ENCODE data around the gene METTL8. TPM values are rescaled to one million over a fixed set of nuclear protein-coding genes. Genes with fewer than 3 reads are reported as not detected.
A peak's percentile ranks its signal among the peaks of the same experiment; 100 is the strongest.
"Not testable (repeated sequence)": the region's sequence is repeated elsewhere in the genome, so short reads cannot be mapped to it uniquely, and the experiment has no call there.

METTL8 gene
- total RNA-seq, 1 experiment from 2014 or later, result 55.1 TPM

GRCh38 chr2:171420728-171421563 lies 12.8 kb downstream of the METTL8 start:
- TF ChIP-seq CTCF (IDR thresholded peaks at IDR 0.05; ENCODE audit: unreplicated experiment), result no peak
- POLR2A ChIA-PET, result interaction anchor here (0.7 to 3.7 kb wide), 5 partner anchors 10 to 183 kb away, joined by 3 to 25 read pairs (median 4); partner anchors contain the start of genes DCAF17 and METTL8
- CTCF ChIA-PET, result interaction anchor here (0.6 to 1.6 kb wide), 4 partner anchors 81 to 455 kb away, joined by 3 to 4 read pairs (median 3); no protein-coding TSS in a partner anchor
- DNase-seq (ENCODE audit: unreplicated experiment), result no peak
- no TSS peak for BruUV-seq (replicated peaks)
- H3K4me1 Mint-ChIP-seq (ENCODE audit: insufficient read depth, unreplicated experiment), result peaks cover 3% of the 10 kb centered on the region
- peaks cover 12% of the 10 kb centered on the region for H3K36me3 Mint-ChIP-seq (ENCODE audit: insufficient read depth, unreplicated experiment)
- H3K27ac Mint-ChIP-seq (ENCODE audit: low read depth, unreplicated experiment), result no peak overlapping the region
- H3K27me3 Mint-ChIP-seq (ENCODE audit: insufficient read depth, unreplicated experiment), result no peaks in the 10 kb centered on the region
- H3K9me3 Mint-ChIP-seq (ENCODE audit: unreplicated experiment), result peaks cover 9% of the 10 kb centered on the region
- H3K4me3 Mint-ChIP-seq (ENCODE audit: unreplicated experiment), result no peak overlapping the region
- intact Hi-C loops (cut with micrococcal nuclease), result no loop called here

- Mint-ChIP-seq H3K27me3 (ENCODE audit: insufficient read depth, unreplicated experiment) (no peaks in the 10 kb centered on the region), H3K36me3 (ENCODE audit: insufficient read depth, unreplicated experiment) (peaks cover 10% of the 10 kb centered on the region), H3K4me1 (ENCODE audit: insufficient read depth, unreplicated experiment) (peaks cover 8% of the 10 kb centered on the region), H3K9me3 (ENCODE audit: unreplicated experiment) (peaks cover 9% of the 10 kb centered on the region), H3K4me3 (ENCODE audit: unreplicated experiment) (no peak overlapping the region), H3K27ac (ENCODE audit: low read depth, unreplicated experiment) (no peak overlapping the region)
- no TSS peak for BruUV-seq (replicated peaks)
- CTCF ChIA-PET, result interaction anchor here (0.5 to 0.6 kb wide), 3 partner anchors 46 to 447 kb away, joined by 3 to 5 read pairs (median 3); no protein-coding TSS in a partner anchor
- DNase-seq (ENCODE audit: unreplicated experiment), result no peak
- POLR2A ChIA-PET, result interaction anchor here (3.7 kb wide), 1 partner anchor 13 kb away, joined by 25 read pairs; the partner anchor contains the start of genes DCAF17 and METTL8
- no peak for TF ChIP-seq CTCF (IDR thresholded peaks at IDR 0.05; ENCODE audit: unreplicated experiment)
- intact Hi-C loops (cut with micrococcal nuclease), result loop anchor here (5.0 kb wide), 3 partner anchors 52 to 432 kb away; no protein-coding TSS in a partner anchor
Measured at GRCh38 chr2:171419333-171419732, 14.5 kb downstream of the METTL8 start.

GRCh38 chr2:171416009-171416926 lies 17.5 kb downstream of the METTL8 start:
- no TSS peak for BruUV-seq (replicated peaks)
- intact Hi-C loops (cut with micrococcal nuclease), result loop anchor here (1.0 to 5.0 kb wide), 6 partner anchors 49 to 443 kb away; no protein-coding TSS in a partner anchor
- Mint-ChIP-seq H3K9me3 (ENCODE audit: unreplicated experiment) (no peaks in the 10 kb centered on the region), H3K36me3 (ENCODE audit: insufficient read depth, unreplicated experiment) (peaks cover 6% of the 10 kb centered on the region), H3K27ac (ENCODE audit: low read depth, unreplicated experiment) (no peak overlapping the region), H3K27me3 (ENCODE audit: insufficient read depth, unreplicated experiment) (no peaks in the 10 kb centered on the region), H3K4me1 (ENCODE audit: insufficient read depth, unreplicated experiment) (peaks cover 13% of the 10 kb centered on the region), H3K4me3 (ENCODE audit: unreplicated experiment) (peak overlapping the region; percentile 13)
- POLR2A ChIA-PET, result interaction anchor here (0.6 to 3.8 kb wide), 17 partner anchors 9 to 1558 kb away, joined by 3 to 24 read pairs (median 4); partner anchors contain the start of genes DCAF17, GORASP2, METTL8 and TLK1
- peak; percentile 78 for TF ChIP-seq CTCF (IDR thresholded peaks at IDR 0.05; ENCODE audit: unreplicated experiment)
- peak; percentile 95 for DNase-seq (ENCODE audit: unreplicated experiment)
- CTCF ChIA-PET, result interaction anchor here (0.5 to 2.8 kb wide), 40 partner anchors 9 to 460 kb away, joined by 3 to 43 read pairs (median 4); partner anchors contain the start of genes CYBRD1, DCAF17 and METTL8

GRCh38 chr2:171414645-171415044 lies 19.1 kb downstream of the METTL8 start:
- not testable (repeated sequence) for H3K4me3 Mint-ChIP-seq (ENCODE audit: unreplicated experiment); BruUV-seq (replicated peaks); H3K27ac Mint-ChIP-seq (ENCODE audit: low read depth, unreplicated experiment); H3K9me3 Mint-ChIP-seq (ENCODE audit: unreplicated experiment); H3K27me3 Mint-ChIP-seq (ENCODE audit: insufficient read depth, unreplicated experiment); DNase-seq (ENCODE audit: unreplicated experiment); H3K36me3 Mint-ChIP-seq (ENCODE audit: insufficient read depth, unreplicated experiment)
- H3K4me1 Mint-ChIP-seq (ENCODE audit: insufficient read depth, unreplicated experiment), result peaks cover 27% of the 10 kb centered on the region
- ChIA-PET POLR2A (interaction anchor here (0.7 to 3.8 kb wide), 4 partner anchors 14 to 96 kb away, joined by 3 to 24 read pairs (median 4); partner anchors contain the start of genes DCAF17 and METTL8), CTCF (interaction anchor here (0.6 to 1.0 kb wide), 8 partner anchors 18 to 817 kb away, joined by 3 to 6 read pairs (median 4); partner anchors contain the start of gene TLK1)
- intact Hi-C loops (cut with micrococcal nuclease), result loop anchor here (5.0 kb wide), 3 partner anchors 47 to 427 kb away; no protein-coding TSS in a partner anchor

All from MCF 10A (cell line).